K562 (cell line): ENCODE results near the gene PPP1R15B. TPM values are rescaled to one million over a fixed set of nuclear protein-coding genes. Genes with fewer than 3 reads are reported as not detected.
A peak's percentile ranks its signal among the peaks of the same experiment; 100 is the strongest.

ENCODE experiments used
- ATAC-seq: fragments of 200-7000 bp; cut with Tn5 transposase; 3 replicates; pipeline ENCODE4 v1.9.1; 2020; ENCODE audit warnings: moderate library complexity
- BruUV-seq: library from RNA; stranded (reverse); fragments of 400-500 nt; replicated peaks from 2 replicates; lab custom pipeline; 2021; lab: Mats Ljungman, UMichigan
- CTCF ChIA-PET: fragments of 300-600 bp; formaldehyde crosslinking; extraction: SDS; loops from one replicate; lab custom pipeline; 2021; ENCODE audit warnings: low intra/inter-chr PET ratio; lab: Yijun Ruan, JAX
- POLR2A ChIA-PET: fragments of 300-600, 350-650 bp; sonication (Branson Sonifier 250); formaldehyde crosslinking; extraction: SDS; loops from one replicate; lab custom pipeline; 2021; ENCODE audit warnings: antibody characterized with exemption, inconsistent platforms; lab: Yijun Ruan, JAX
- DNase-seq, 4 experiments: peaks; one replicate each; pipeline versions ENCODE4 v3.0.0 to v3.0.0-alpha.2; 2011 to 2018; ENCODE audit warnings: low spot score in 3 of 4, mixed read lengths in 3 of 4; ENCODE audit errors: extremely low read depth in 1 of 4
- FAIRE-seq: peaks from 2 replicates; lab custom pipeline; 2011; peaks lifted over from hg19 to GRCh38; lab: Jason Lieb, UNC
- H2AFZ ChIP-seq: 2 replicates; pipeline ENCODE4 v1.6.0; 2011; ENCODE audit warnings: low read depth, low read length, control low read depth, inconsistent platforms
- H3K27ac ChIP-seq: fragments of 200-600 bp; 3 replicates; pipeline ENCODE4 v1.8.0; 2011; ENCODE audit warnings: low read depth, mild to moderate bottlenecking, control low read depth, inconsistent platforms, low read length, moderate library complexity, mixed read lengths; ENCODE audit errors: extremely low read depth
- H3K27me3 ChIP-seq, 2 experiments: fragments of 300-600 bp in 1 of 2; 2 replicates in 1 of 2; 3 replicates in 1 of 2; pipeline versions ENCODE4 v1.6.0 to v1.8.0; 2011; ENCODE audit warnings: inconsistent platforms in 2 of 2, low read length in 2 of 2, mild to moderate bottlenecking in 1 of 2, mixed read lengths in 1 of 2, moderate library complexity in 1 of 2; ENCODE audit not compliant: control insufficient read depth in 2 of 2, insufficient read depth in 2 of 2
- H3K36me3 ChIP-seq: fragments of 300-600 bp; 3 replicates; pipeline ENCODE4 v1.8.0; 2011; ENCODE audit warnings: mild to moderate bottlenecking, low read length, inconsistent platforms; ENCODE audit not compliant: control insufficient read depth, insufficient read depth
- H3K4me1 ChIP-seq, 2 experiments: fragments of 200-600 bp in 1 of 2; replicated peaks in 1 of 2; 2 replicates in 1 of 2; 3 replicates in 1 of 2; pipeline versions ENCODE4 v1.5.1 to v1.8.0; 2011; ENCODE audit warnings: inconsistent platforms in 2 of 2, low read length in 2 of 2, mild to moderate bottlenecking in 1 of 2, mixed read lengths in 1 of 2, moderate library complexity in 1 of 2; ENCODE audit not compliant: control insufficient read depth in 2 of 2, insufficient read depth in 2 of 2
- H3K4me2 ChIP-seq: 2 replicates; pipeline ENCODE4 v1.6.1; 2011; ENCODE audit warnings: low read length, control low read depth, inconsistent platforms, mixed read lengths; ENCODE audit not compliant: insufficient read depth
- H3K4me3 ChIP-seq: fragments of 200-600 bp; sonication (generic), shearing (Covaris generic); 2 replicates; pipeline ENCODE4 v1.5.1; 2016; ENCODE audit warnings: control low read depth, inconsistent platforms
- H3K79me2 ChIP-seq: fragments of 200-600 bp; 3 replicates; pipeline ENCODE4 v1.8.0; 2011; ENCODE audit warnings: low read length, inconsistent platforms; ENCODE audit not compliant: control insufficient read depth, insufficient read depth
- H3K9ac ChIP-seq, 2 experiments: 2 replicates each; pipeline versions ENCODE4 v1.6.0 to v1.6.1; 2011; ENCODE audit warnings: low read depth in 2 of 2, low read length in 2 of 2, control low read depth in 1 of 2, inconsistent platforms in 1 of 2, mild to moderate bottlenecking in 1 of 2, mixed read lengths in 1 of 2; ENCODE audit not compliant: insufficient read depth in 1 of 2
- H3K9me1 ChIP-seq: one replicate; pipeline ENCODE4 v1.6.0; 2011; ENCODE audit warnings: inconsistent platforms, mild to moderate bottlenecking, low read length, moderate library complexity; ENCODE audit not compliant: control insufficient read depth, insufficient read depth
- H3K9me3 ChIP-seq: replicated peaks from 2 replicates; pipeline ENCODE4 v1.5.1; 2011; ENCODE audit warnings: low read depth, low read length, inconsistent platforms; ENCODE audit not compliant: control insufficient read depth, insufficient read depth
- H4K20me1 ChIP-seq: replicated peaks from 2 replicates; pipeline ENCODE4 v1.6.1; 2011; ENCODE audit warnings: low read length, inconsistent platforms, mixed read lengths; ENCODE audit not compliant: control insufficient read depth, insufficient read depth
- HMG20A ChIP-seq: fragments of 450-650 bp; formaldehyde crosslinking; conservative IDR thresholded peaks from 2 replicates; pipeline ENCODE4 v1.4.0; 2020; ENCODE audit warnings: mild to moderate bottlenecking, mixed read lengths
- HMGXB4 ChIP-seq: sonication (generic); formaldehyde crosslinking; IDR thresholded peaks from 2 replicates; pipeline ENCODE4 v1.8.1; 2023; ENCODE audit warnings: mild to moderate bottlenecking, missing genetic modification reagents
- KAT2B ChIP-seq: IDR thresholded peaks from one replicate; pipeline ENCODE4 v1.6.1; 2012; ENCODE audit warnings: low read depth, mild to moderate bottlenecking, control low read depth, inconsistent platforms, low read length, moderate library complexity
- MXI1 ChIP-seq: IDR thresholded peaks from 2 replicates; pipeline ENCODE4 v1.6.1; 2011; ENCODE audit warnings: low read depth, mild to moderate bottlenecking, improper control_type of control experiment, low read length
- MYNN ChIP-seq, 2 experiments: sonication (generic); formaldehyde crosslinking in 1 of 2; IDR thresholded peaks; 2 replicates each; pipeline versions ENCODE4 v1.5.0 to v1.6.1; 2016 to 2020; ENCODE audit warnings: antibody characterized with exemption in 1 of 2, missing genetic modification reagents in 1 of 2
- RBM14 ChIP-seq: fragments of 200-400 bp; formaldehyde crosslinking; IDR thresholded peaks from 2 replicates; pipeline ENCODE4 v1.6.1; 2018; ENCODE audit warnings: low read depth, mild to moderate bottlenecking, low read length, moderate library complexity, borderline replicate concordance; ENCODE audit not compliant: insufficient read depth
- SIN3A ChIP-seq, 2 experiments: fragments of 150-350 bp in 1 of 2; IDR thresholded peaks; 2 replicates each; pipeline ENCODE4 v1.6.1; 2011 to 2016; ENCODE audit warnings: borderline replicate concordance in 2 of 2, low read depth in 2 of 2, low read length in 2 of 2, mild to moderate bottlenecking in 2 of 2, moderate library complexity in 2 of 2; ENCODE audit not compliant: control insufficient read depth in 1 of 2
- TFAP4 ChIP-seq: sonication (generic); formaldehyde crosslinking; IDR thresholded peaks from 2 replicates; pipeline ENCODE4 v1.8.0; 2022; ENCODE audit warnings: missing genetic modification reagents, mild to moderate bottlenecking, moderate library complexity, borderline replicate concordance
- ZNF76 ChIP-seq: fragments of 250-450 bp; sonication (Bioruptor Pico); IDR thresholded peaks from 2 replicates; pipeline ENCODE4 v1.4.0; 2020; ENCODE audit warnings: mild to moderate bottlenecking, moderate library complexity, borderline replicate concordance
- WGBS: fragments of 100-300 bp; shearing (Covaris generic); methylation state at CpG from one replicate; pipeline ENCODE4 v1.1.6; 2016; ENCODE audit warnings: low coverage, mixed read lengths; ENCODE audit not compliant: insufficient coverage; ENCODE audit errors: missing lambda C conversion rate; 5-methylcytosine and 5-hydroxymethylcytosine counted together
- in situ Hi-C: fragments of 300-500 bp; cut with MboI; formaldehyde crosslinking; loops from 4 replicates; pipeline ENCODE4 v1.15.0; 2018; ENCODE audit warnings: inconsistent platforms, mixed read lengths
- intact Hi-C: fragments of 100-400 bp; cut with micrococcal nuclease; formaldehyde crosslinking; loops from 2 replicates; pipeline ENCODE4 v1.14.2; 2022
- polyA plus RNA-seq, 8 experiments: library from polyadenylated mRNA; depleted of rRNA in 4 of 8; stranded (reverse) in 5 of 8; unstranded in 3 of 8; fragments of >200 nt; fragmentation: Nextera tagmentation in 2 of 8; fragmentation: Illumina TruSeq in 1 of 8; extraction: Ambion mirVana in 2 of 8; extraction: Trizol in 1 of 8; gene quantifications; 2 replicates each; pipeline versions ENCODE4 v1.2.1 to v1.2.3, GENCODE V29; 2011 to 2014; ENCODE audit warnings: inconsistent platforms in 1 of 8, missing spikeins in 1 of 8
- total RNA-seq, 7 experiments: library from RNA; depleted of rRNA in 6 of 7; stranded (reverse); fragments of >200 nt in 6 of 7; fragmentation: Illumina TruSeq in 2 of 7; extraction: Trizol in 2 of 7; gene quantifications; 2 replicates each; pipeline versions ENCODE4 v1.2.1 to v1.2.3, GENCODE V29; 2011 to 2021; ENCODE audit warnings: low replicate concordance in 1 of 7
- TF ChIP-seq, protein P1 (sequence below): sonication (generic); formaldehyde crosslinking; IDR thresholded peaks from 2 replicates; pipeline ENCODE4 v1.5.0; 2020; ENCODE audit warnings: missing genetic modification reagents
- TF ChIP-seq, protein P2 (sequence below): fragments of 450-650 bp; IDR thresholded peaks from 2 replicates; pipeline ENCODE4 v1.6.1; 2017; ENCODE audit warnings: antibody characterized with exemption

The PPP1R15B gene
- total and polyA plus RNA-seq, 9 of the 15 experiments (the other 6 are each of a cell fraction or from before 2014, with no cell fraction given): 17.0 to 48.1 (median 30.8) TPM

DNA sequence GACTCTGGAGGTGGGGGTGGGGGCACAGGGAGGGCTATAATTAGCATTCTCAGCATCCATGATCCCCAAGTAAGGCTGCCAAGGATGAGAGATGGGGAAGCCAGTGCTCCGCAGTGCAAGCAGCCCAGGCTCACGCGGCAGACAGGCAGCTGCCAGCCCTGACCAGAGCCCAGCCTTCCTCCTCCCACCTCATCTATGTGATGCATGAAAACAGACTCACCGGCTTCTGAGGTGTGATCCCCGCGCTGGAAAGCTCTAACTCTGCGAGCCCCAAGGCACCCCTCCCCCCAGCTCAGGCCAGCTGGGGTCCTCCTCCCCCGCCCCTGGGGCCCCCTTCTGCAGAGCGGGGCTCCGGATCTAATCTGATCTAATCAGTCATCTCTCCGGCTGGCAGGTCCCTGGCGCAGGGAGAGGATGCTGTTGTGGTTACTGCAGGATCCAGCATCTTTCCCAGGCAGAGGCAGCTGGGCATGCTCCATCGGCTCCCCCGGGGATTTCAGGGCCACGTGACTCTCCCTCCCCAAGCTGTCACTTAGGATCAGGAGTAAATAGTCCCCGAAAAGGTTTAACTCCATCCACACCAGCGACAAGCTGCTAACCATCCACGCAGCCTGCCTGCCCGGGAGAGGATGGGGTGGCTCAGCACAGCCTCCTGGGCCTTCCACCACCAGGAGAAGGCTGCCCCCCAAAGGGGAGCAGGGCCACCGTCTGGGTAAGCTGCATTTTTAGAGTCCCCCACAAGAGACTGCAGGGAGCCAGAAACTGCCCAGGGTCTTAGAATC, 52.0 kb downstream of the PPP1R15B start, which contains the start of gene PLEKHA6 (continued):
- TF ChIP-seq, protein P1, sequence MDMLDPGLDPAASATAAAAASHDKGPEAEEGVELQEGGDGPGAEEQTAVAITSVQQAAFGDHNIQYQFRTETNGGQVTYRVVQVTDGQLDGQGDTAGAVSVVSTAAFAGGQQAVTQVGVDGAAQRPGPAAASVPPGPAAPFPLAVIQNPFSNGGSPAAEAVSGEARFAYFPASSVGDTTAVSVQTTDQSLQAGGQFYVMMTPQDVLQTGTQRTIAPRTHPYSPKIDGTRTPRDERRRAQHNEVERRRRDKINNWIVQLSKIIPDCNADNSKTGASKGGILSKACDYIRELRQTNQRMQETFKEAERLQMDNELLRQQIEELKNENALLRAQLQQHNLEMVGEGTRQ (CRISPR knock-in tag): peak; percentile 81
- TF ChIP-seq TFAP4 (CRISPR knock-in tag) (peak; percentile 27; the same call in 1 of the 2 replicates), MYNN (IDR thresholded peaks at IDR 0.05) (no peak), MYNN (CRISPR knock-in tag; IDR thresholded peaks at IDR 0.05) (no peak), RBM14 (no peak), HMG20A (CRISPR knock-in tag) (no peak)

GRCh38 chr1:204359131-204359473, 52.5 kb downstream of the PPP1R15B start:
- FAIRE-seq: no peak

More at GRCh38 chr1:204359131-204359473, 52.5 kb downstream of the PPP1R15B start:
- TF ChIP-seq, protein P2, sequence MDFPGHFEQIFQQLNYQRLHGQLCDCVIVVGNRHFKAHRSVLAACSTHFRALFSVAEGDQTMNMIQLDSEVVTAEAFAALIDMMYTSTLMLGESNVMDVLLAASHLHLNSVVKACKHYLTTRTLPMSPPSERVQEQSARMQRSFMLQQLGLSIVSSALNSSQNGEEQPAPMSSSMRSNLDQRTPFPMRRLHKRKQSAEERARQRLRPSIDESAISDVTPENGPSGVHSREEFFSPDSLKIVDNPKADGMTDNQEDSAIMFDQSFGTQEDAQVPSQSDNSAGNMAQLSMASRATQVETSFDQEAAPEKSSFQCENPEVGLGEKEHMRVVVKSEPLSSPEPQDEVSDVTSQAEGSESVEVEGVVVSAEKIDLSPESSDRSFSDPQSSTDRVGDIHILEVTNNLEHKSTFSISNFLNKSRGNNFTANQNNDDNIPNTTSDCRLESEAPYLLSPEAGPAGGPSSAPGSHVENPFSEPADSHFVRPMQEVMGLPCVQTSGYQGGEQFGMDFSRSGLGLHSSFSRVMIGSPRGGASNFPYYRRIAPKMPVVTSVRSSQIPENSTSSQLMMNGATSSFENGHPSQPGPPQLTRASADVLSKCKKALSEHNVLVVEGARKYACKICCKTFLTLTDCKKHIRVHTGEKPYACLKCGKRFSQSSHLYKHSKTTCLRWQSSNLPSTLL: no peak
- TF ChIP-seq MXI1 (no peak), SIN3A (IDR thresholded peaks at IDR 0.05; ENCODE audit: borderline replicate concordance in 2 of 2, control insufficient read depth in 1 of 2, low read depth in 2 of 2, low read length in 2 of 2) (no peak), ZNF76 (CRISPR knock-in tag) (no peak), HMGXB4 (CRISPR knock-in tag) (no peak), KAT2B (no peak)
- TF ChIP-seq, all 486 proteins: peak for 0
- in situ Hi-C loops (no loop called here), intact Hi-C loops (no loop called here)
- Histone ChIP-seq H3K9me1 (no peaks in the 10 kb centered on the region), H3K27me3 (peaks cover 11 to 24% of the 10 kb centered on the region in 2 experiments; a peak in 3 of 5 replicates), H3K9ac (no peak overlapping the region), H3K4me2 (no peak overlapping the region), H3K4me3 (no peak overlapping the region), H3K9me3 (no peaks in the 10 kb centered on the region), H4K20me1 (no peaks in the 10 kb centered on the region), H3K27ac (no peak overlapping the region), H3K79me2 (no peaks in the 10 kb centered on the region), H3K36me3 (no peaks in the 10 kb centered on the region), H3K4me1 (peaks cover 28 to 33% of the 10 kb centered on the region in 2 experiments), H2AFZ (no peak overlapping the region)
- BruUV-seq: no TSS peak
- POLR2A ChIA-PET: no interaction called here
- DNase-seq: no peak
- ATAC-seq: no peak
- CTCF ChIA-PET: no interaction called here
- 4% methylated on average over 5 of the region's 5 CpGs for whole genome bisulfite sequencing
